ENCODE results near the gene FCHSD2.
"Not testable (repeated sequence)": the region's sequence is repeated elsewhere in the genome, so short reads cannot be mapped to it uniquely, and the experiment has no call there.

Gene FCHSD2

DNA sequence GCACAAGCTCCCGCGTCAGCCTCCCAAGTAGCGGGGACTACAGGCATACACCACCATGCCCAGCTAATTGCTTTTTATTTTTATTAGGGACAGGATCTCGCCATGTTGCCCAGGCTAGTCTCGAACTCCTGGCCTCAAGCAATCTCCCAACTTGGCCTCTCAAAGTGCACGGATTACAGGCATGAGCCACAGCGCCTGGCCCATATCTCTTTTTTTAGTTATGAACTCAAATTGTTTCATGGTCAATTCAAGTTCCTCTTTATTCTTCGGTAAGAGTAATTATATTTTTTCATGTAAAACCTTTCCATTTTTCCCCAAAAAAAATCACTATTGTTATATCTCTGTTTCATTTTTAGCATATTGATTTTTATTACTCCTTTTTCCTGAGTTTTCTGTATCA is 25.5 kb downstream of the FCHSD2 start:
- DNase-seq, result no peak

DNA sequence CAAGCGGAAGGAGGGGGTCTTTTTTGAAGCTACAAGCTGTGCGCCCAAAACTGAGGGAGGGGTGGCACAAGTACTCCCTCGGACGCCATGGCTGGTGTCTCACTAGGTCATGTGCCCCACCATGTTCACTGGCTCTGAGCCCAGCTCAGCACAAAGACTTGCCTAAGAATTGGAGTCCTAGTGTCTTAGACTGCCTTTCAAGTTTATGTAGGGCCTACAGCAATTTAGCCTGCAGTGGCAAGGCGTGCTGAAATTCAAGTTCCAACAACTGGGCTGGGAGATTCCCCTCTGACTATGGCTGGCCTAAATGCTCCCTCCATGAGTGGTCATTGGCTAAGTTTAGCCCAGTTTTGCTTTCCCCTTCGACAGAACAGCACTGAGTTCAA is 27.3 kb downstream of the FCHSD2 start:
- no peak for DNase-seq

DNA sequence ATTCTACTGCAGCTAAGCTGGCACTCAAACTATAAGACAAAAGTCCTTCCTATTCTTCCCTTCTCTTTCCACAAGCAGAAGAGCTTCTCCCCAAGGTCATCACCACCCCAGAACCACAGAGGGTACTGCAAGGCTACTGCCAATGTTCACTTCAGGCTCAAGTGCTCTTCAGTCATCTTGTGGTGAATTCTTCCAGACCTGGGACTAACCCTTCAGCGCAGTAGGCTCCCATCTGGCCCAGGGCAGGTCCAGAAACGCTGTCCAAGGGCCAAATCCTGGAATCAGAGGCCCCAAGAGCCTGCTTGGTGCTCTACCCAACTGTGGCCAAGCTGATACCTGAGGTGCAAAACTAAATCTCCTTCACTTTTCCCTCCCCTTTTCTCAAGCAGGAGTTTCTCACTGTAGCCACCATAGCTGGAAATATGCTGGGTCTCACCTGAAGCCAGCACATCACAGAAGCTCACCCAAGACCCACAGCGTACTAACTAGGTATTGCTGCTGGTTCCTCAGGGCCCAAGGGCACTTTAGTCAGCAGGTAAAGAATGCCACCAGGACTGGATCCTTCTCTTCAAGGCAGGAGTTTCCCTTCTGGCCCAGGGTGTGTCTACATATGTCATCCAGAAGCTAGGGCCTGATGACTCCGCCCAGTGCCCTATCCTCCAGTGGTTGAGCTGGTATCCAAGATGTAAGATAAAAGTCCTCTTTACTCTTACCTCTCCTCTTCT is 27.8 kb downstream of the FCHSD2 start:
- DNase-seq, result no peak

DNA sequence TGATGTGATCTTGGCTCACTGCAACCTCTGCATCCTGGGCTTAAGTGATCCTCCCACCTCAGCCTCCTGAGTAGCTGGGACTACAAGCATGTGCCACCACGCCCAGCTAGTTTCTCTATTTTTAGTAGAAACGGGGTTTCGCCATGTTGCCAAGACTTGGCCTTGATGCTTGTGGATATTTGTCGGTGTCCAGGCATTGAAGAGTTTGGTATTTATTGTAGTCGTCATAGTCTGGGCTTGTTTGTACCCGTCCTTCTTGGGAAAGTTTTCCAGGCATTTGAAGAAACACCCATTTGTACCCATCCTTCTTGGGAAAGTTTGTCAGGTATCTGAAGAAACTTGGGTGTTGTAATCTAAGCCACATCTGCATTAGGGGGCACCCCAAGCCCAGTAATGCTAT is 28.7 kb downstream of the FCHSD2 start:
- no peak for DNase-seq

DNA sequence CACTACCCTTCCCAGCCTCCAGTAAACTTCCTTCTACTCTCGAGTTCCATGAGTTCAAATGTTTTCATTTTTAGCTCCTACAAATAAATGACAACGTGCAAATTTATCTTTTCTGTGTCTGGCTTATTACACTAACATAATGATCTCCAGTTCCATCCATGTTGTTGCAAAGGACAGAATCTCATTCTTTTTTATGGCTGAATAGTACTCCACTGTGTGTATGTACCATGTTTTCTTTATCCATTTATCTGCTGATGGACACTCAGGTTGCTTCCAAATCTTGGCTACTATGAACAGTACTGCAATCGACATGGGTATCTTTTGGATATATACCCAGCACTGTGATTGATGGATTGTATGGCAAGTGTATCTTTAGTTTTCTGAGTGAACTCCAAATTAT is 34.5 kb downstream of the FCHSD2 start:
- DNase-seq, result no peak

DNA sequence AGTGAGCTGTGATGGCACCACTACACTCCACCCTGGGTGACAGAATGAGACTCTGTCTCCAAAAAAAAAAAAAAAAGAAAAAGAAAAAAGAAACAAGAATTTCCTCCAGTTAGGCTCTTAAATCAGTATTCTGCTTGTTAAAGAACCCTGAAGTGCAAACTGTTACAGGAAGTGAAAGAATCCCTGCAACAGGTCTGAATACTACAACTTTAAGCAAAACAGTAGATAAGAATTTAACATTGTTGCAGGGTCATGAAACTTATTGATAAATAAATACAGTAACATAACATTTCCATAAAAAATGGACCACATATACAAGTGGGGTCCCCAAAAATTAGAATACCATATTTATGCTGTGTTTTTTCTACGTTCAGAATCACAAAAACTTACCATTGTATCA is 35.8 kb downstream of the FCHSD2 start:
- DNase-seq, result no peak

DNA sequence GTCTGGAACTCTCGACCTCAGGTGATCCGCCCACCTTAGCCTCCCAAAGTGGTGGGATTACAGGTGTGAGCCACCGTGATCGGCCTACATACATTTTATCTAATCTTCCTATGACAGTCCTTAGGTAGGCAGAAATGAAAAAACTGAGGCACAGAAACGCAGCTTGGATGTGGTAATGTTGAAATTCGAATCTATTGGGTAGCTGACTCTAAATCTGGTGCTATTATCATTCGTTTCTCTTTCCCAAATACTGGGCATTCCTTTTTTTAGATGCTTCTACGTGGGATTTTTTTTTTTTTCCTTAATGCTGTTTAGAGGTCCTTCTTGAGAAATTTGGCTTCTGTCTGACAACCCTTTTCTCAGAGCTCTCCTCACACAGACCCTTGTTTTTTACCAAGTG is 41.5 kb downstream of the FCHSD2 start:
- no peak for DNase-seq

DNA sequence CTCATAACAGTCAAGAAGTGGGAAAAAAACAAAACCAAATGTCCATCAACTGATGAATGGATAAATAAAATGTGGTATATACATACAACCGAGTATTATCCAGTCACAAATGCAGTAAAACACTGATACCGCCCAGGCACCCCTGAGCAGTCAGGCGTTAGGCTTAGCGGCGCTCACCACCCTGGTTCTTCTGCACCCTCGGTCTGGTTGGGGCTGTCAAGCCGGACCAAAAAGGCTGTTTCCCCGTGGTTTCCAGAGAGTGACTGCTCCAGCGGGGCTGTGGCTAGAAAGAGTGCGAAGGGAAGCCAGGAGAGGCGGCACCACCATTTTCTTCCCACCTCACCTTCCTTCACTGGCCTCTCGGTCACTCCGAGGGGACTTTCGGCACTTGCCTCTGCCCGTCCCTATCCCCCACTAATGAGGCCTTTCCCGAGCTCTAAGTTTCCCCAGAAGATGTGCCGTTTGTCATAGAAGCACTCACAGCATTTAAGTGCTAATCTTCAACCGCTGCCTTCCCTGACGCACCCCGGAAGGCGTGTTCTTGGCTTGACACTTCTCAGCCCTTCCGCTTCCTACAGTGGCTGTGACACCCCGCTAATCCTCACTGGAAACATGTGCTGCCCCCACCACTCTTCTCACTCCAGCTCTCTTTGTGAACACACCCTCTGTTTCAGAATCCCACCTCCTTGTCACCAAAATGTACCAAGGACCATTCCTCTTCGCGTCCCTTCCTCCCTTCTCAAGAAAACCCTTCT is 42.4 kb downstream of the FCHSD2 start:
- DNase-seq, result no peak

DNA sequence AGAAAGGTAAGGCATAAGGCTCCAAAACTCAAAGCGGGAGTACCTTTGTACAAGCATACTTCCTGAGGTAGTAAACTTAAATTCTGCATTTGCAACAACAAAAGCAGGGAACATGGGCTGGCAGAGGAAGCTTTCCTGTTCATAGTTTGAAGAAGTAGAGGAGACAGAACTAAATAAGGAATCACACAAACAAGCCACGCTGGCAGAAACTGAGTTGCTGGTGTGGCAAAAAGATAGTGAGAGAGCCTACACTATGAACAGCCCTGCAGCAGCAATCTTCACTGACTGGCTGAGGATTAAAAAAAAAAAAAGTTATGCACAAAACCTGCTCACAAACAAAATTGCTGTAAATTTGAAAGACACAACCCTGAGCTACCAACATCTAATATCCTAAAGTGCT is 46.5 kb downstream of the FCHSD2 start:
- DNase-seq, result no peak

DNA sequence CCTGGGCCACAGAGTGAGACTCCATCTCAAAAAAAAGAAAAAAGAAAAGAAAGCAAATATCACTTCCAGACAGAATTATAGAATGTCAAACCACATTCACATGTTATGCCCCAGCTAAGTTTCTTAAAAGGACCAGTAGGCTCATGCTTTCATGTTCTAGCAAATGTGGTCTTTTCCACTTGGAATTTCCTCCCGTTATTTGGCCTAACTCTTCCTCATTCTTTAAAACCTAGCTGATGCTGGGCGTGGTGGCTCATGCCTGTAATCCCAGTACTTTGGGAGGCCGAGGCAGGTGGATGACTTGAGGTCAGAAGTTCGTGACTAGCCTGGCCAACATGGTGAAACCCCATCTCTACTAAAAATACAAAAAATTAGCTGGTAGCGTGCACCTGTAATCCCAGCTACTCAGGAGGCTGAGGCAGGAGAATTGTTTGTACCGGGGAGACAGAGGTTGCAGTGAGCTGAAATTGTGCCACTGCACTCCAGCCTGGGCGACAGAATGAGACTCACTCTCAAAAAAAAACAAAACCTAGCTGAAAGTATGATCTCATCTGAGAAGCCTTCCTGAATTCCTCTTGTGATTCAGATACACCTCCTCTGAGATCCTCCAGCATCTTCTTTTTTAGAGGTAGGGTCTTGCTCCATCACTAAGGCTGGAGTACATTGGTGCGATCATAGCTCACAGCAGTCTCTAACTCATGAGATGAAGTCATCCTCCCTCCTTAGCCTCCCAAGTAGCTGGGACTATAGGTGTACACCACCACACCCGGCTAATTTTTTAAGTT is 50.4 kb downstream of the FCHSD2 start:
- no peak for DNase-seq

DNA sequence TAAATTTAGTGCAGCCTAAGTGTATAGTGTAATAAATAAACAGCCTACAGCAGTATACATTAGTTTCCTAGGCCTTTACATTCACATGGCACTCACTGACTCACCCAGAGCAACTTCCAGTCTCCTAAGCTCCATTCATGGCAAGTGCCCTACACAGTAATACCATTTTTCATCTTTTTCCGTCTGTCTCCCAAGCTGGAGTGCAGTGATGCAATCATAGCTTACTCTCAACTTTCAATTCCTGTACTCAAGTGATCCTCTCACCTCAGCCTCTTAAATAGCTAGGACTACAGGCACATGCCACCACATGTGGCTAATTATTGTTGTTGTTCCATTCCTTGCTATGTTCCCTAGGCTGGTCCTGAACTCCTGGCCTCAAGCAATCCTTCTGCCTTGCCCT is 54.4 kb downstream of the FCHSD2 start:
- no peak for DNase-seq

DNA sequence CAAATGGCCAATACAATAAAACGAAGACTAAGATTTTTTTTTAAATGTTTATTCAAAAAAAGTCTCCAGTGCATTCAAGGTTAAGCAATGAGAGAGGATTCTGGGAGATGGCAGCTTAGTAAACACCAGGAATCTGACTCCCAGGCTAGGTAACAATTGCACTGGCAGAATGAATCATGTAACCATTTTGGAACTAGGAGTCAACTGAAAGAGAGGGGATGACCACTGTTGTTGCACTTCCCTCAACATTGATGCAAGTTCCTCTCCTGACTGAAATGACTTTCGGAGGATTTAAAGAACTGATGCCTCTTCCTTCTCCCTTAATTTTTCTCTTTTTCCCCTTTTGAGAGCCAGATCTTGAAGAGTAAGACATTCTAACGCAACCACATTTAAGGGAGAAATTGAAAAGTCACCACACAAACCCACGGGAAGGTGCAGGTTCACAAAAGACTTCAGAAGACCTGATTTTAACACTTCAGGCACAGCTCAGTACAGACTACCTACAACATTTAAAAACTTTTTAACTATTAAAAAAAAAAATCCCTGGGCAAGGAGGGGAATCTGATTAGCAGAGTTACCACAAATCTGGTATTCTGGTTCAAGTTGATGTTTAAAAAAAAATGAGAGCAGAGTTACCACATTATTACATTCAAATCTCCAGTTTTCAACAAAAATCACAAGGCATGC is 56.8 kb downstream of the FCHSD2 start:
- DNase-seq, result no peak

DNA sequence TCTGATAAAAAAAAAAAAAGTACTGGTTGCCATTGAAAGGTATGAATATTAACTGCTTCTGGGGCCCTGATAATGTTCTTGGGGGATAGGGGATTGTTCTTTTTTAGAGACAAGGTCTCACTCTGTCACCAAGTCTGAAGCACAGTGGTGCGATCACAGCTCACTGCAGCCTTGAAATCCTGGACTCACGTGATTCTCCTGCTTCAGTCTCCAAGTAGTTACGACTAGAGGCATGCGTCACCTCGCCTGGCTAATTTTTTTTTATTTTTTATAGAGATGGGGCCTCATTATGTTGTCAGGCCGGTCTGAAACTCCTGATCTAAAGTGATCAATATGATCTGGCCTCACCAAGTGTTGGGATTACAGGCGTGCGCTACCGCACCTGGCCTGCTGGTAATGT is 63.5 kb downstream of the FCHSD2 start:
- DNase-seq, result no peak

DNA sequence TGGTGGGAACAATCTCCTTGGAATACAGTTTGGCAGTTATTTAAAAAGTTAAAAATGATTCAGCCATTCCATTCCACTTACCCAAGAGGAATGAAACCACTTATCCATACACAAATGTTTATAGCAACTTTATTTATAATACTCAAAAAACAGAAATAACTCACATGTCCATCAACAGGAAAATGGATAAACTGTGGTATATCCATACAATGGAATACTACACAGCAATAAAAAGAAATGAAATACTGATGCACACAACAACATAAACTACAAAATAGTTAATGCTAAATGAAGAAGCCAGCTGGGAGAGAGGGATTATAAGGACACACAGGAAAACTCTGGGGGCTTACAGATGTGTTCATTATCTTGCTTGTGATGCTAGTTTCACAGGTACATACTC is 64.7 kb downstream of the FCHSD2 start:
- no peak for DNase-seq

DNA sequence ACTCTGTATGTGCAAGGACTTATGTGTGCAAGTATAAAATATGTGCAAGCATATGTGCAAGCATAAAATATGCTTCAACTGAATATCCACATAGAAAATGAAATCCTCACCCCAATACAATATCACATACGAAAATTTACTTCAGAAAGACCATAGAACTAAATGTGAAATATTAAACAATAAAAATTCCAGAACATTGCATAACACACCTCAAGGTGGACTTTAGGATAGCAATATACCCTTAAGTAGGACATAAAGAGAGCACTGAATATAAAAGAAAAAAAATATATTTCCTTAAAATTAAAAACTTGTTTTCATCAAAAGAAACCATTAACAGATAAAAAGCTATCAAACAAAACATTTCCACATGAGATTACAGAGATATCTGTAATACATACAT is 67.8 kb downstream of the FCHSD2 start:
- DNase-seq, result no peak

DNA sequence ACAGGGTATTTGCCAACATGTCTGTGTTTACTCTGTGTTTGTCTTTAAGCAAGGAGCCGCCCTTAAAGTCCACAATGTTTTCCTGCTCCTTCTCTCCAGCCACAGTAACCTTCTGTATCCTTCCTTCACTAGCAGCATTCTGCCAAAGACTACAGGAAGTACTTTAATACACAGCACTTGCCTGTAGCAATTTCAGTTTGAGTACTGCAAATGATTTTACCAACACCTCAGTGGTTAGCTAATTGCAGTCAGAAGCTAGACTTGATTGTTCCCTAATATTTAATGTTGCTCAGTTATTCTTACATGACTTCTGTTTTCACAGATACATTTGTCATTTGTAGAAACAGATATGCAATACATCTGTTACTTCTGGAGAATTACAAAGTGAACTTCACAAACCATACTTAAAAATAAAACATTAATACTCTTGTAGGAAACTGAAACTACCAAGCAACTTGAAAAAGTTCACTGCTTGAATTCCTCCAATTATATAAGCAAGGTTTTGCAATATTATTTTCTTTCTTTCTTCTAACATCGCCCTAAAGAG is 69.1 kb downstream of the FCHSD2 start:
- DNase-seq, result peak; percentile 41

DNA sequence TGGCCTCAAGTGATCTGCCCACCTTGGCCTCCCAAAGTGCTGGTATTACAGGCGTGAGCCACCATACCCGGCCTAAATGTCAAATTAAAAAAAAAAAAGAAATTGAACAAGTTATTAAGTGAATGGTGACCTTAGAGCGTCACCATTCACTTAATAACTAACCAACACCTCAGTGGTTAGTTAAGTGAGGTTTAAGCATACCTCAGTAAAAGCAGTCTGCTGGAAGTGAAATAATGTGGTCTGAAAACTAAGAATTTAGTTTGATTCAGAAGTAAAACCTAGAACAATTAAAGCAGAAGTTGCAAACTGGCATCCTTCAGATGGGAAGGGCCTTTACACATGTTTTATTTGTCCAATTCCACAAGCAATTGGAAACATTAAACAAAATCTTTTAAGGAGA is 71.5 kb downstream of the FCHSD2 start:
- no peak for DNase-seq

DNA sequence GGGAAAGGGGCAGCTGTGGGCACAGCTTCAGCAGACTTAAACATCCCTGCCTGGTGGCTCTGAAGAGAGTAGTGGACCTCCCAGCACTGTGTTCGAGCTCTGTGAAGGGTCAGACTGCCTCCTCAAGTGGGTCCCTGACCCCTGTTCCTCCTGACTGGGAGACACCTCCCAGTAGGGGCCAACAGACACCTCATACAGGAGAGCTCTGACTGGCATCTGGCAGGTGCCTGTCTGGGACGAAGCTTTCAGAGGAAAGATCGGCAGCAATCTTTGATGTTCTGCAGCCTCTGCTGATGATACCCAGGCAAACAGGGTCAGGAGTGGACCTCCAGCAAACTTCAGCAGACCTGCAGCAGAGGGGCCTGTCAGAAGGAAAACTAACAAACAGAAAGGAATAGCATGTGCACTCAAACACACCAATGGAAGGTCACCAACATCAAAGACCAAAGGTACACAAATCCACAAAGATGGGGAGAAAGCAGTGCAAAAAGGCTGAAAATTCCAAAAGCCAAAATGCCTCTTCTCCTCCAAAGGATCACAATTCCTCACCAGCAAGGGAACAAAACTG is 80.2 kb downstream of the FCHSD2 start:
- not testable (repeated sequence) for DNase-seq

DNA sequence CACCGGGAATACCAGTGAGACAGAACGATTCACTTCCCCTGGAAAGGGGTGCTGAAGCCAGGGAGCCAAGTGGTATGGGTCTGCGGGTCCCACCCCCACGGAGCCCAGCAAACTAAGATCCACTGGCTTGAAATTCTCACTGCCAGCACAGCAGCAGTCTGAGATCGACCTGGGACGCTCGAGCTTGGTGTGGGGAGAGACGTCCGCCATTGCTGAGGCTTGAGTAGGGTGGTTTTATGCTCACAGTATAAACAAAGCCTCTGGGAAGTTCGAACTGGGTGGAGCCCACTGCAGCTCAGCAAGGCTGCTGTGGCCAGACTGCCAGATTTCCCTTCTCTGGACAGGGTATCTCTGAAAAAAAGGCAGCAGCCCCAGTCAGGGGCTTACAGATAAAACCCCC is 80.7 kb downstream of the FCHSD2 start:
- not testable (repeated sequence) for DNase-seq

DNA sequence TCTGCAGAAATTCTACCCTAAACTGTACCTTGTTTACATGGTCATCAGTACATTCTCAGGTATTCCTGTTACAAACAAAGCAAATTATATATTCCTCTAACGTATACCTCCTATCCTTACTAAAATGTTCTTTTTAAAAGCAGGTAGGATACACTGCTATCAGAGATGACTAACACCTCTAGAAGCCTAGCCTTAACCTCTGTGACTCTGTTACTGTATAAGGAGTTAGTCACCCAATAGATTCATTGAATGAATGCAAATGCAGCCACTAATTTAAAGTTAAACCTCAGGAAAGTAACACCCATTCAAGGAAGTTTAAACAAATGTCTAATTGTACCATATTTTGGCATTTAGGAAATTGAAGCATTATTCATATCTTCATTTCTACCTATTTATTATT is 82.2 kb downstream of the FCHSD2 start:
- DNase-seq, result no peak

DNA sequence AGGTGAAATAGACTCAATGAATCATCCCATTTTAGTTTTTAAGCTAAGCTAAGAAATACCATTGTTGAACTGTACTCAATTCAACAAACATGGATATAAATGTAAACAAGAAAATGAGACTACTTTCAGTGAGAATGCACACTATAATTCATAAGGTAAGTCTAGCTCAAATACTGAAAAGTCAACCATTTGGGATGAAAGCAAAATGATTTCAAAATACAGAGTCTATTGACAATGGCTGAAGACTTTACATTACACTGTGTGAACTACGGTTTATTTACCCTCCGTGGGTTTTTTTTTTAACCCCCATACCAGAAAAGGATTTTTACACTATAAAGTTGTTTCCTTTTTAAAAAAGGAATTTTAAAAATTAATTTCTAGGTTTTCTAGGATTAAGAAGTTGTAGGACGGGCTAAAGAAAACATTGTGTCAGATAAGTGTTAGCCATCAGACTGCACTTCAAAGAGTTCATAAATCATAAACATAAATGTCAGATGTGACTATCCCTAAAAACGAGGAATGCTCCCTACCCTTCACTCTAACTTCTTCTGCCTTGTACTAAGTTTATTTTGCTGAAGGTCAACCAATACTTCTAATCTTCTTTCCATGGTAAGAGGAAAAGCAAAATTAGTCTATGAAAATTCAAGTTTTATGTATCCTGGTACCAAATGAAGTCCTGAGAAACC is 83.0 kb downstream of the FCHSD2 start:
- DNase-seq, result no peak
